Keratinocyte (primary cell): Measurements from ENCODE around the gene KIF26A. TPM values are rescaled to one million over a fixed set of nuclear protein-coding genes. Genes with fewer than 3 reads are reported as not detected.

Experiments used
- DNase-seq: peaks from one replicate; pipeline ENCODE4 v3.0.0-alpha.2; 2011; ENCODE audit warnings: low read depth, missing footprints, low spot score
- FAIRE-seq: peaks from 2 replicates; lab custom pipeline; 2011; peaks lifted over from hg19 to GRCh38; lab: Jason Lieb, UNC
- H2AFZ ChIP-seq: 2 replicates; pipeline ENCODE4 v1.6.0; 2012; ENCODE audit warnings: low read length, control low read depth, inconsistent platforms; ENCODE audit not compliant: control insufficient read depth
- H3K27ac ChIP-seq: 2 replicates; pipeline ENCODE4 v1.5.1; 2011; ENCODE audit warnings: low read length; ENCODE audit not compliant: control insufficient read depth, insufficient read depth
- H3K27me3 ChIP-seq: 3 replicates; pipeline ENCODE4 v1.6.0; 2011; ENCODE audit warnings: low read length; ENCODE audit not compliant: control insufficient read depth, insufficient read depth; ENCODE audit errors: extremely low read depth
- H3K36me3 ChIP-seq, 2 experiments: 2 replicates in 1 of 2; 3 replicates in 1 of 2; pipeline ENCODE4 v1.5.1; 2011; ENCODE audit warnings: low read length in 2 of 2, mild to moderate bottlenecking in 1 of 2; ENCODE audit not compliant: control insufficient read depth in 2 of 2, insufficient read depth in 2 of 2; ENCODE audit errors: extremely low read depth in 1 of 2
- H3K4me1 ChIP-seq: 3 replicates; pipeline ENCODE4 v1.5.1; 2011; ENCODE audit warnings: low read length; ENCODE audit not compliant: control insufficient read depth, insufficient read depth; ENCODE audit errors: extremely low read depth
- H3K4me2 ChIP-seq: 3 replicates; pipeline ENCODE4 v1.6.0; 2011; ENCODE audit warnings: low read depth, low read length; ENCODE audit not compliant: control insufficient read depth, insufficient read depth; ENCODE audit errors: extremely low read depth
- H3K4me3 ChIP-seq, 3 experiments: fragments of 200-600 bp in 1 of 3; sonication (generic) in 1 of 3; 2 replicates in 2 of 3; 3 replicates in 1 of 3; pipeline ENCODE4 v1.5.1; 2011 to 2016; ENCODE audit warnings: low read length in 3 of 3, mild to moderate bottlenecking in 3 of 3, control low read depth in 2 of 3, inconsistent platforms in 1 of 3, low read depth in 1 of 3, mixed read lengths in 1 of 3, mixed run types in 1 of 3, moderate library complexity in 1 of 3; ENCODE audit not compliant: control insufficient read depth in 2 of 3, insufficient read depth in 2 of 3; ENCODE audit errors: extremely low read depth in 1 of 3
- H3K79me2 ChIP-seq: 2 replicates; pipeline ENCODE4 v1.6.0; 2012; ENCODE audit warnings: low read length; ENCODE audit not compliant: control insufficient read depth, insufficient read depth
- H3K9ac ChIP-seq: 3 replicates; pipeline ENCODE4 v1.6.0; 2011; ENCODE audit warnings: low read length; ENCODE audit not compliant: control insufficient read depth, insufficient read depth; ENCODE audit errors: extremely low read depth
- H3K9me1 ChIP-seq: 3 replicates; pipeline ENCODE4 v1.6.0; 2011; ENCODE audit warnings: low read length; ENCODE audit not compliant: control insufficient read depth, insufficient read depth; ENCODE audit errors: extremely low read depth
- H3K9me3 ChIP-seq: 2 replicates; pipeline ENCODE4 v1.5.1; 2012; ENCODE audit warnings: low read depth, low read length; ENCODE audit not compliant: control insufficient read depth
- H4K20me1 ChIP-seq: 3 replicates; pipeline ENCODE4 v1.6.0; 2011; ENCODE audit warnings: low read length; ENCODE audit not compliant: control insufficient read depth, insufficient read depth; ENCODE audit errors: extremely low read depth
- CTCF ChIP-seq, 3 experiments: IDR thresholded peaks in 1 of 3; conservative IDR thresholded peaks in 1 of 3; optimal IDR thresholded peaks in 1 of 3; 2 replicates in 2 of 3; 3 replicates in 1 of 3; pipeline versions ENCODE3 to v1.5.1; 2011; ENCODE audit warnings: low read length in 3 of 3, mild to moderate bottlenecking in 3 of 3, moderate library complexity in 2 of 3, control low read depth in 1 of 3, inconsistent platforms in 1 of 3; ENCODE audit not compliant: insufficient read depth in 2 of 3; ENCODE audit errors: extremely low read depth in 1 of 3
- EZH2 ChIP-seq: IDR thresholded peaks from one replicate; pipeline ENCODE4 v1.6.1; 2012; ENCODE audit warnings: inconsistent platforms, mild to moderate bottlenecking, low read length, moderate library complexity
- dilution Hi-C: fragments of 300-500 bp; cut with MboI; formaldehyde crosslinking; loops from one replicate; pipeline ENCODE4 v1.7.0; 2020; ENCODE audit warnings: low sequenced_read_pairs; ENCODE audit not compliant: extremely low pct_ligation_motif_present
- polyA plus RNA-seq, 5 experiments: library from polyadenylated mRNA; depleted of rRNA in 3 of 5; stranded (reverse) in 3 of 5; stranded (forward) in 1 of 5; unstranded in 1 of 5; fragments of >200 nt; gene quantifications; 1 replicate in 1 of 5; 2 replicates in 3 of 5; 3 replicates in 1 of 5; pipeline versions ENCODE4 v1.2.1 to v1.2.3, GENCODE V29; 2011 to 2012; ENCODE audit warnings: missing spikeins in 2 of 5, low read depth in 1 of 5, low replicate concordance in 1 of 5

Gene KIF26A
- polyA plus RNA-seq, 1 donor (not counting 4 experiments of a cell fraction or from before 2014, with no cell fraction given): 0.07 TPM

GRCh38 chr14:104111301-104112112 is 26.9 kb upstream of the KIF26A start:
- dilution Hi-C loops: no loop called here
- Histone ChIP-seq H3K4me2 (no peak overlapping the region), H4K20me1 (peaks cover 3% of the 10 kb centered on the region), H3K27ac (no peak overlapping the region), H2AFZ (no peak overlapping the region), H3K9me1 (no peaks in the 10 kb centered on the region), H3K79me2 (no peaks in the 10 kb centered on the region), H3K9me3 (no peaks in the 10 kb centered on the region), H3K4me1 (peaks cover 22% of the 10 kb centered on the region), H3K36me3 (no peaks in the 10 kb centered on the region), H3K9ac (no peak overlapping the region), H3K27me3 (no peaks in the 10 kb centered on the region), H3K4me3 (no peak overlapping the region)
- TF ChIP-seq CTCF (optimal IDR thresholded peaks at IDR 0.05 in 1 of 3, IDR thresholded peaks at IDR 0.05 in 1 of 3, conservative IDR thresholded peaks at IDR 0.05 in 1 of 3; ENCODE audit: extremely low read depth in 1 of 3, insufficient read depth in 2 of 3, low read length in 3 of 3) (no peak), EZH2 (no peak)
- DNase-seq (no peak), FAIRE-seq (no peak)

- Histone ChIP-seq H3K4me2 (no peak overlapping the region), H3K4me1 (peaks cover 22% of the 10 kb centered on the region), H2AFZ (no peak overlapping the region), H3K27ac (no peak overlapping the region), H3K9me3 (no peaks in the 10 kb centered on the region), H3K9me1 (no peaks in the 10 kb centered on the region), H4K20me1 (peaks cover 3% of the 10 kb centered on the region), H3K9ac (no peak overlapping the region), H3K27me3 (peaks cover 1% of the 10 kb centered on the region), H3K4me3 (no peak overlapping the region), H3K36me3 (no peaks in the 10 kb centered on the region), H3K79me2 (no peaks in the 10 kb centered on the region)
- DNase-seq (no peak), FAIRE-seq (no peak)
- dilution Hi-C loops: no loop called here
- no peak for TF ChIP-seq EZH2
- no peak for TF ChIP-seq CTCF (optimal IDR thresholded peaks at IDR 0.05 in 1 of 3, IDR thresholded peaks at IDR 0.05 in 1 of 3, conservative IDR thresholded peaks at IDR 0.05 in 1 of 3; ENCODE audit: extremely low read depth in 1 of 3, insufficient read depth in 2 of 3, low read length in 3 of 3)
Observed at GRCh38 chr14:104112113-104112505, 26.3 kb upstream of the KIF26A start.
